HL-60 (cell line): Measurements from ENCODE around the gene ZNF470.

Experiments
- CTCF ChIP-seq: IDR thresholded peaks from one replicate; pipeline ENCODE4 v1.5.1; 2011; ENCODE audit warnings: low read length, control low read depth, inconsistent platforms; ENCODE audit not compliant: insufficient read depth
- POLR2AphosphoS5 ChIP-seq: IDR thresholded peaks from 2 replicates; pipeline ENCODE4 v1.6.1; 2012; ENCODE audit warnings: low read depth
- SPI1 ChIP-seq: IDR thresholded peaks from 2 replicates; pipeline ENCODE4 v1.6.1; 2012; ENCODE audit warnings: low read depth, mild to moderate bottlenecking, borderline replicate concordance
- TF ChIP-seq, protein P1 (sequence below): IDR thresholded peaks from 2 replicates; pipeline ENCODE4 v1.6.1; 2012; ENCODE audit warnings: low read depth; ENCODE audit not compliant: insufficient replicate concordance

DNA sequence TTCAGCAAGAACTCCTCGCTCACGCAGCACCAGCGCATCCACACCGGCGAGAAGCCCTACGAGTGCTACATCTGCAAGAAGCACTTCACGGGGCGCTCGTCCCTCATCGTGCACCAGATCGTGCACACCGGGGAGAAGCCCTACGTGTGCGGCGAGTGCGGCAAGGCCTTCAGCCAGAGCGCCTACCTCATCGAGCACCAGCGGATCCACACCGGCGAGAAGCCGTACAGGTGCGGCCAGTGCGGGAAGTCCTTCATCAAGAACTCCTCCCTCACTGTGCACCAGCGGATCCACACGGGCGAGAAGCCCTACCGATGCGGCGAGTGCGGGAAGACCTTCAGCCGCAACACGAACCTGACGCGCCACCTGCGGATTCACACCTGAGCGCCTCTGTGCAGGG is 55.1 kb downstream of the ZNF470 start:
- TF ChIP-seq, protein P1, sequence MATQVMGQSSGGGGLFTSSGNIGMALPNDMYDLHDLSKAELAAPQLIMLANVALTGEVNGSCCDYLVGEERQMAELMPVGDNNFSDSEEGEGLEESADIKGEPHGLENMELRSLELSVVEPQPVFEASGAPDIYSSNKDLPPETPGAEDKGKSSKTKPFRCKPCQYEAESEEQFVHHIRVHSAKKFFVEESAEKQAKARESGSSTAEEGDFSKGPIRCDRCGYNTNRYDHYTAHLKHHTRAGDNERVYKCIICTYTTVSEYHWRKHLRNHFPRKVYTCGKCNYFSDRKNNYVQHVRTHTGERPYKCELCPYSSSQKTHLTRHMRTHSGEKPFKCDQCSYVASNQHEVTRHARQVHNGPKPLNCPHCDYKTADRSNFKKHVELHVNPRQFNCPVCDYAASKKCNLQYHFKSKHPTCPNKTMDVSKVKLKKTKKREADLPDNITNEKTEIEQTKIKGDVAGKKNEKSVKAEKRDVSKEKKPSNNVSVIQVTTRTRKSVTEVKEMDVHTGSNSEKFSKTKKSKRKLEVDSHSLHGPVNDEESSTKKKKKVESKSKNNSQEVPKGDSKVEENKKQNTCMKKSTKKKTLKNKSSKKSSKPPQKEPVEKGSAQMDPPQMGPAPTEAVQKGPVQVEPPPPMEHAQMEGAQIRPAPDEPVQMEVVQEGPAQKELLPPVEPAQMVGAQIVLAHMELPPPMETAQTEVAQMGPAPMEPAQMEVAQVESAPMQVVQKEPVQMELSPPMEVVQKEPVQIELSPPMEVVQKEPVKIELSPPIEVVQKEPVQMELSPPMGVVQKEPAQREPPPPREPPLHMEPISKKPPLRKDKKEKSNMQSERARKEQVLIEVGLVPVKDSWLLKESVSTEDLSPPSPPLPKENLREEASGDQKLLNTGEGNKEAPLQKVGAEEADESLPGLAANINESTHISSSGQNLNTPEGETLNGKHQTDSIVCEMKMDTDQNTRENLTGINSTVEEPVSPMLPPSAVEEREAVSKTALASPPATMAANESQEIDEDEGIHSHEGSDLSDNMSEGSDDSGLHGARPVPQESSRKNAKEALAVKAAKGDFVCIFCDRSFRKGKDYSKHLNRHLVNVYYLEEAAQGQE: no peak
- TF ChIP-seq CTCF (no peak), POLR2AphosphoS5 (no peak), SPI1 (no peak)
